ENCODE measurements around the gene ANKRD11.

The ANKRD11 gene

GRCh38 chr16:89519881-89520280 is 29.5 kb upstream of the ANKRD11 start:
- peaks cover 8% of the 10 kb centered on the region; the same call in 1 of the 2 replicates for H3K4me1 ChIP-seq (ENCODE audit: low read length)
- H3K36me3 ChIP-seq (replicated peaks; ENCODE audit: insufficient read depth, low read length), result no peaks in the 10 kb centered on the region
- H2AFZ ChIP-seq (ENCODE audit: low read length), result no peak overlapping the region
- no peaks in the 10 kb centered on the region for H3K27me3 ChIP-seq (replicated peaks; ENCODE audit: insufficient read depth, low read length)
- H3F3A ChIP-seq (ENCODE audit: insufficient read depth, low read length), result peaks cover 7% of the 10 kb centered on the region
- no peaks in the 10 kb centered on the region for H4K20me1 ChIP-seq (ENCODE audit: insufficient read depth, low read length)
- no peak overlapping the region for H3K9ac ChIP-seq (ENCODE audit: low read length)
- H3K9me2 ChIP-seq (replicated peaks; ENCODE audit: insufficient read depth, low read length), result no peaks in the 10 kb centered on the region
- no peaks in the 10 kb centered on the region for H3K9me3 ChIP-seq (replicated peaks; ENCODE audit: insufficient read depth, low read length)
- TF ChIP-seq EZH2 (optimal IDR thresholded peaks at IDR 0.05; ENCODE audit: low read depth, low read length) (no peak), EZH2phosphoT487 (IDR thresholded peaks at IDR 0.05; ENCODE audit: low read length) (no peak)
- TF ChIP-seq, protein P1, sequence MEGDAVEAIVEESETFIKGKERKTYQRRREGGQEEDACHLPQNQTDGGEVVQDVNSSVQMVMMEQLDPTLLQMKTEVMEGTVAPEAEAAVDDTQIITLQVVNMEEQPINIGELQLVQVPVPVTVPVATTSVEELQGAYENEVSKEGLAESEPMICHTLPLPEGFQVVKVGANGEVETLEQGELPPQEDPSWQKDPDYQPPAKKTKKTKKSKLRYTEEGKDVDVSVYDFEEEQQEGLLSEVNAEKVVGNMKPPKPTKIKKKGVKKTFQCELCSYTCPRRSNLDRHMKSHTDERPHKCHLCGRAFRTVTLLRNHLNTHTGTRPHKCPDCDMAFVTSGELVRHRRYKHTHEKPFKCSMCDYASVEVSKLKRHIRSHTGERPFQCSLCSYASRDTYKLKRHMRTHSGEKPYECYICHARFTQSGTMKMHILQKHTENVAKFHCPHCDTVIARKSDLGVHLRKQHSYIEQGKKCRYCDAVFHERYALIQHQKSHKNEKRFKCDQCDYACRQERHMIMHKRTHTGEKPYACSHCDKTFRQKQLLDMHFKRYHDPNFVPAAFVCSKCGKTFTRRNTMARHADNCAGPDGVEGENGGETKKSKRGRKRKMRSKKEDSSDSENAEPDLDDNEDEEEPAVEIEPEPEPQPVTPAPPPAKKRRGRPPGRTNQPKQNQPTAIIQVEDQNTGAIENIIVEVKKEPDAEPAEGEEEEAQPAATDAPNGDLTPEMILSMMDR (IDR thresholded peaks at IDR 0.05; ENCODE audit: low read length), result no peak
- DNase-seq, result no peak
- no peak overlapping the region for H3K4me3 ChIP-seq (ENCODE audit: low read length)
- peaks cover 35% of the 10 kb centered on the region for H3K79me2 ChIP-seq (ENCODE audit: low read length)
- no peak overlapping the region for H3K27ac ChIP-seq (ENCODE audit: low read length)
- H3K4me2 ChIP-seq (ENCODE audit: low read depth, low read length), result no peak overlapping the region

DNA sequence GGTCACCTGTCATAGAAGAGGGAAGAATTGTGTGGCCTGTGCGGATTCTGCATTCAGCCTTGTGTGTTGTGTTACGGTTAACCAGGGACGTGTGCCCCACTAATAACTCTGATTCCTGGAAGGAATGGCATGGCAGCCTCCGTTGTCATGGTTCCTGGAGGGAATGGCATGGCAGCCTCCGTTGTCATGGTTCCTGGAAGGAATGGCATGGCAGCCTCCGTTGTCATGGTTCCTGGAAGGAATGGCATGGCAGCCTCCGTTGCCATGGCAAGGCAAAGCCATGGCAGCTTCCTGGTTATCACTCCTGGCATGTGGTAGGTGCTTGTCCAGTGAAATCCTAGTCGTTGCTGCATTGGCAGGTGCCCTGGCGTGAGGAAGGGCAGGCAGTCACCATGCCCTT is 26.8 kb upstream of the ANKRD11 start:
- no peaks in the 10 kb centered on the region for H3K36me3 ChIP-seq (replicated peaks; ENCODE audit: insufficient read depth, low read length)
- no peak overlapping the region for H3K9ac ChIP-seq (ENCODE audit: low read length)
- H3K4me2 ChIP-seq (ENCODE audit: low read depth, low read length), result no peak overlapping the region
- H3K27ac ChIP-seq (ENCODE audit: low read length), result no peak overlapping the region
- peaks cover 26% of the 10 kb centered on the region for H3K79me2 ChIP-seq (ENCODE audit: low read length)
- no peak overlapping the region for H3K4me3 ChIP-seq (ENCODE audit: low read length)
- no peaks in the 10 kb centered on the region for H3K9me2 ChIP-seq (replicated peaks; ENCODE audit: insufficient read depth, low read length)
- no peaks in the 10 kb centered on the region for H3K27me3 ChIP-seq (replicated peaks; ENCODE audit: insufficient read depth, low read length)
- DNase-seq, result no peak
- no peaks in the 10 kb centered on the region for H4K20me1 ChIP-seq (ENCODE audit: insufficient read depth, low read length)
- H3F3A ChIP-seq (ENCODE audit: insufficient read depth, low read length), result no peaks in the 10 kb centered on the region
- H2AFZ ChIP-seq (ENCODE audit: low read length), result no peak overlapping the region
- TF ChIP-seq EZH2 (optimal IDR thresholded peaks at IDR 0.05; ENCODE audit: low read depth, low read length) (no peak), EZH2phosphoT487 (IDR thresholded peaks at IDR 0.05; ENCODE audit: low read length) (no peak)
- TF ChIP-seq, protein P1 (IDR thresholded peaks at IDR 0.05; ENCODE audit: low read length), result no peak
- H3K9me3 ChIP-seq (replicated peaks; ENCODE audit: insufficient read depth, low read length), result no peaks in the 10 kb centered on the region
- H3K4me1 ChIP-seq (ENCODE audit: low read length), result no peaks in the 10 kb centered on the region

DNA sequence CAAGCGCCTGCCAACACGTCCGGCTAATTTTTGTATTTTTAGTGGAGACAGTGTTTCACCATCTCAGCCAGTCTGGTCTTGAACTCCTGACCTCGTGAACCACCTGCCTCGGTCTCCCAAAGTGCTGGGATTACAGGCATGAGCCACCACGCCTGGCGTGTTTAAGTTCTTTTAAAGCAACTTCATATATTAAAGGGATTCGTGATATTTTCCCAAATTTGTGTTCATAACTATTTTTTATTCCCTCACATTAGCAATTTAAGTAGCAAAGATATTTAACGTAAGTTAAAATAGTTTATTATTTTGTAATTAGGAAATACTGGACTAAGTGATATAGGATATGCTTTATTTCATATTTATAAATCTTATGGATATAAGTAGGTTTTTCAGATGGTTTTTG is 22.1 kb upstream of the ANKRD11 start:
- no peaks in the 10 kb centered on the region for H3K9me2 ChIP-seq (replicated peaks; ENCODE audit: insufficient read depth, low read length)
- H3K4me1 ChIP-seq (ENCODE audit: low read length), result no peaks in the 10 kb centered on the region
- DNase-seq, result no peak
- no peak overlapping the region for H2AFZ ChIP-seq (ENCODE audit: low read length)
- no peaks in the 10 kb centered on the region for H3F3A ChIP-seq (ENCODE audit: insufficient read depth, low read length)
- H3K9me3 ChIP-seq (replicated peaks; ENCODE audit: insufficient read depth, low read length), result no peaks in the 10 kb centered on the region
- H3K27me3 ChIP-seq (replicated peaks; ENCODE audit: insufficient read depth, low read length), result no peaks in the 10 kb centered on the region
- TF ChIP-seq EZH2 (optimal IDR thresholded peaks at IDR 0.05; ENCODE audit: low read depth, low read length) (no peak), EZH2phosphoT487 (IDR thresholded peaks at IDR 0.05; ENCODE audit: low read length) (no peak)
- TF ChIP-seq, protein P1 (IDR thresholded peaks at IDR 0.05; ENCODE audit: low read length), result no peak
- no peak overlapping the region for H3K4me2 ChIP-seq (ENCODE audit: low read depth, low read length)
- no peaks in the 10 kb centered on the region for H4K20me1 ChIP-seq (ENCODE audit: insufficient read depth, low read length)
- peaks cover 30% of the 10 kb centered on the region for H3K79me2 ChIP-seq (ENCODE audit: low read length)
- no peak overlapping the region for H3K4me3 ChIP-seq (ENCODE audit: low read length)
- no peak overlapping the region for H3K27ac ChIP-seq (ENCODE audit: low read length)
- no peak overlapping the region for H3K9ac ChIP-seq (ENCODE audit: low read length)
- H3K36me3 ChIP-seq (replicated peaks; ENCODE audit: insufficient read depth, low read length), result no peaks in the 10 kb centered on the region

Data from MM.1S (cell line).